Keratinocyte (primary cell): ENCODE results near the gene TFAP2B.

ENCODE experiments used
- EZH2 ChIP-seq: IDR thresholded peaks from one replicate; pipeline ENCODE4 v1.6.1; 2012; ENCODE audit warnings: inconsistent platforms, mild to moderate bottlenecking, low read length, moderate library complexity
- TF ChIP-seq, protein P1 (sequence below), 3 experiments: IDR thresholded peaks in 1 of 3; conservative IDR thresholded peaks in 1 of 3; optimal IDR thresholded peaks in 1 of 3; 2 replicates in 2 of 3; 3 replicates in 1 of 3; pipeline versions ENCODE3 to v1.5.1; 2011; ENCODE audit warnings: low read length in 3 of 3, mild to moderate bottlenecking in 3 of 3, moderate library complexity in 2 of 3, control low read depth in 1 of 3, inconsistent platforms in 1 of 3; ENCODE audit not compliant: insufficient read depth in 2 of 3; ENCODE audit errors: extremely low read depth in 1 of 3

DNA sequence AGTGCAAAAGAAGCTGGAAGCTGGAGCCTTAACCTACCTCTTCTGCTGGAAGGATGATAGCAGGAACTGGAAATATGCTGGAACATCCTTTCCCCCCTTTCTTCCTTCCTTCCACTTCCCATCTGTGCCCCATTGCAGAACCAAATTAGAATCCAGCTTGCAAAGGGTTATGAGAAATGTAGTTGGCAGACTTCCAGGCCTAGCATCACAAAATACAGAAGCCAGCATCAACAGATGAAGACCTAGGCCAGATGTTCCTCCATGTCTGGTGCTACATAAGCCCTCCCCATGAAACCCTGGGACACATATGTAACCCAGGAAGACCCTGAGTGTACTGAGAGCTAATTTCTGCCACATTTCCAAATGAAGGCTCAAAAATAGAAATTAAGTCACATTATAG, 40.0 kb upstream of the TFAP2B start:
- no peak for TF ChIP-seq EZH2
- TF ChIP-seq, protein P1, sequence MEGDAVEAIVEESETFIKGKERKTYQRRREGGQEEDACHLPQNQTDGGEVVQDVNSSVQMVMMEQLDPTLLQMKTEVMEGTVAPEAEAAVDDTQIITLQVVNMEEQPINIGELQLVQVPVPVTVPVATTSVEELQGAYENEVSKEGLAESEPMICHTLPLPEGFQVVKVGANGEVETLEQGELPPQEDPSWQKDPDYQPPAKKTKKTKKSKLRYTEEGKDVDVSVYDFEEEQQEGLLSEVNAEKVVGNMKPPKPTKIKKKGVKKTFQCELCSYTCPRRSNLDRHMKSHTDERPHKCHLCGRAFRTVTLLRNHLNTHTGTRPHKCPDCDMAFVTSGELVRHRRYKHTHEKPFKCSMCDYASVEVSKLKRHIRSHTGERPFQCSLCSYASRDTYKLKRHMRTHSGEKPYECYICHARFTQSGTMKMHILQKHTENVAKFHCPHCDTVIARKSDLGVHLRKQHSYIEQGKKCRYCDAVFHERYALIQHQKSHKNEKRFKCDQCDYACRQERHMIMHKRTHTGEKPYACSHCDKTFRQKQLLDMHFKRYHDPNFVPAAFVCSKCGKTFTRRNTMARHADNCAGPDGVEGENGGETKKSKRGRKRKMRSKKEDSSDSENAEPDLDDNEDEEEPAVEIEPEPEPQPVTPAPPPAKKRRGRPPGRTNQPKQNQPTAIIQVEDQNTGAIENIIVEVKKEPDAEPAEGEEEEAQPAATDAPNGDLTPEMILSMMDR (optimal IDR thresholded peaks at IDR 0.05 in 1 of 3, IDR thresholded peaks at IDR 0.05 in 1 of 3, conservative IDR thresholded peaks at IDR 0.05 in 1 of 3; ENCODE audit: extremely low read depth in 1 of 3, insufficient read depth in 2 of 3, low read length in 3 of 3) = no peak
